GM06990 (cell line): ENCODE data around the gene TALDO1.

Source experiments
- DNase-seq: peaks from one replicate; pipeline ENCODE4 v3.0.0-alpha.2; 2011; ENCODE audit not compliant: insufficient read length; ENCODE audit errors: extremely low read depth
- H3K27me3 ChIP-seq: replicated peaks from 2 replicates; pipeline ENCODE4 v1.6.0; 2011; ENCODE audit warnings: low read length; ENCODE audit not compliant: control insufficient read depth, insufficient read depth
- H3K36me3 ChIP-seq: 2 replicates; pipeline ENCODE4 v1.5.1; 2011; ENCODE audit warnings: low read length; ENCODE audit not compliant: control insufficient read depth, insufficient read depth
- H3K4me3 ChIP-seq: replicated peaks from 2 replicates; pipeline ENCODE4 v1.5.1; 2011; ENCODE audit warnings: low read depth, mild to moderate bottlenecking, control low read depth, low read length
- TF ChIP-seq, protein P1 (sequence below): IDR thresholded peaks from 2 replicates; pipeline ENCODE4 v1.5.1; 2011; ENCODE audit warnings: low read length, control low read depth, mild to moderate bottlenecking, inconsistent platforms; ENCODE audit not compliant: insufficient read depth, poor library complexity, severe bottlenecking

TALDO1 gene

GRCh38 chr11:742156-742546, 5.1 kb upstream of the TALDO1 start:
- TF ChIP-seq, protein P1, sequence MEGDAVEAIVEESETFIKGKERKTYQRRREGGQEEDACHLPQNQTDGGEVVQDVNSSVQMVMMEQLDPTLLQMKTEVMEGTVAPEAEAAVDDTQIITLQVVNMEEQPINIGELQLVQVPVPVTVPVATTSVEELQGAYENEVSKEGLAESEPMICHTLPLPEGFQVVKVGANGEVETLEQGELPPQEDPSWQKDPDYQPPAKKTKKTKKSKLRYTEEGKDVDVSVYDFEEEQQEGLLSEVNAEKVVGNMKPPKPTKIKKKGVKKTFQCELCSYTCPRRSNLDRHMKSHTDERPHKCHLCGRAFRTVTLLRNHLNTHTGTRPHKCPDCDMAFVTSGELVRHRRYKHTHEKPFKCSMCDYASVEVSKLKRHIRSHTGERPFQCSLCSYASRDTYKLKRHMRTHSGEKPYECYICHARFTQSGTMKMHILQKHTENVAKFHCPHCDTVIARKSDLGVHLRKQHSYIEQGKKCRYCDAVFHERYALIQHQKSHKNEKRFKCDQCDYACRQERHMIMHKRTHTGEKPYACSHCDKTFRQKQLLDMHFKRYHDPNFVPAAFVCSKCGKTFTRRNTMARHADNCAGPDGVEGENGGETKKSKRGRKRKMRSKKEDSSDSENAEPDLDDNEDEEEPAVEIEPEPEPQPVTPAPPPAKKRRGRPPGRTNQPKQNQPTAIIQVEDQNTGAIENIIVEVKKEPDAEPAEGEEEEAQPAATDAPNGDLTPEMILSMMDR = no peak
- no peaks in the 10 kb centered on the region for H3K36me3 ChIP-seq
- no peak overlapping the region for H3K4me3 ChIP-seq
- H3K27me3 ChIP-seq = no peaks in the 10 kb centered on the region
- no peak for DNase-seq

GRCh38 chr11:742571-743201, 4.6 kb upstream of the TALDO1 start:
- TF ChIP-seq, protein P1 = no peak
- DNase-seq = no peak
- Histone ChIP-seq H3K27me3 (no peaks in the 10 kb centered on the region), H3K4me3 (no peak overlapping the region), H3K36me3 (no peaks in the 10 kb centered on the region)

DNA sequence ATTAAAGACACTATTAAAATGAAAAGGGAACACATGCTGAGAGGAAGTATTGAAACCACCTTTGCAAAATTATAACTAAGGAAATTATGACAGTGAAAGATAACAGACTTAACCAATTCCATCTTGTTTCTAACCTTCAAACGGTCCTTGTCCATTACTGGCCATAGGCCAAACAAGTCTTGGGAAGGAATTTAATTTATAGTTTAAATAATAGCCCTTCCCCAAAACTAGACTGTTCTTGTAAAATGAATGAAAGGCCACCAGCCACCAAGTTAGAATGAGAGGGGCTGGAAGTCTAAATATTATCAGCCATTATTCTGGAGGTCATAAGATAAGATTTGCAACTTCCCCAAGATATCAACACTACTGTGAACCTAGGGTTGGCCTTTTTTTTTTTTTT, 1.8 kb upstream of the TALDO1 start:
- no peaks in the 10 kb centered on the region for H3K36me3 ChIP-seq
- TF ChIP-seq, protein P1 = no peak

GRCh38 chr11:746289-747157, 741 bp upstream of the TALDO1 start:
- Histone ChIP-seq H3K27me3 (no peaks in the 10 kb centered on the region), H3K4me3 (peak overlapping the region; percentile 73), H3K36me3 (no peaks in the 10 kb centered on the region; the same call in 1 of the 2 replicates)
- TF ChIP-seq, protein P1 = no peak
- DNase-seq = no peak

More for the DNA sequence above, 1.8 kb upstream of the TALDO1 start:
- no peak overlapping the region for H3K4me3 ChIP-seq
- DNase-seq = no peak
- no peaks in the 10 kb centered on the region for H3K27me3 ChIP-seq

- TF ChIP-seq, protein P1 = no peak
Measured at GRCh38 chr11:748007-748359, 719 bp downstream of the TALDO1 start.

More at GRCh38 chr11:748007-748359, 719 bp downstream of the TALDO1 start:
- peak overlapping the region; percentile 73 for H3K4me3 ChIP-seq
- no peak for DNase-seq
- H3K36me3 ChIP-seq = no peaks in the 10 kb centered on the region; the same call in none of the 2 replicates
- H3K27me3 ChIP-seq = no peaks in the 10 kb centered on the region
